HCT116 (cell line): Measurements from ENCODE around the gene SPAG8. TPM values are rescaled to one million over a fixed set of nuclear protein-coding genes. Genes with fewer than 3 reads are reported as not detected.

Experiments
- ATAC-seq: fragments of 200-7000 bp; cut with Tn5 transposase; 2 replicates; pipeline ENCODE4 v1.9.1; 2020; ENCODE audit warnings: mild to moderate bottlenecking, moderate library complexity
- BruUV-seq: library from RNA; stranded (reverse); fragments of 400-500 nt; replicated peaks from 2 replicates; lab custom pipeline; 2021; lab: Mats Ljungman, UMichigan
- CTCF ChIA-PET: fragments of 300-600 bp; sonication (Branson Sonifier 250); formaldehyde crosslinking; loops from one replicate; lab custom pipeline; 2021; ENCODE audit warnings: antibody characterized with exemption; lab: Charles Lee
- POLR2A ChIA-PET: fragments of 300-600, 350-600 bp; sonication (Branson Sonifier 250); formaldehyde crosslinking; loops from one replicate; lab custom pipeline; 2021; ENCODE audit warnings: antibody characterized with exemption; lab: Charles Lee
- RAD21 ChIA-PET, 2 experiments: fragments of 300-600 bp; sonication (Branson Sonifier 250); formaldehyde crosslinking; loops; one replicate each; lab custom pipeline; 2023; ENCODE audit warnings: low total read pairs in 2 of 2; ENCODE audit not compliant: uncharacterized antibody in 2 of 2, unreplicated experiment in 2 of 2, low non-redundant PET in 1 of 2; lab: Charles Lee
- DNase-seq: peaks from one replicate; pipeline ENCODE4 v3.0.0-alpha.2; 2010; ENCODE audit warnings: low read depth, low spot score
- H2AFZ ChIP-seq: fragments of 200-600 bp; shearing (Covaris generic), sonication (generic); 2 replicates; pipeline ENCODE4 v1.6.1; 2017; ENCODE audit warnings: low read depth, mixed run types, mixed read lengths, antibody characterized with exemption, low read length; ENCODE audit not compliant: poor library complexity, severe bottlenecking
- H3K27ac ChIP-seq: 2 replicates; pipeline ENCODE4 v1.5.1; 2012; ENCODE audit warnings: low read depth, low read length
- H3K27me3 ChIP-seq: fragments of 200-600 bp; sonication (generic); 2 replicates; pipeline ENCODE4 v1.6.1; 2016; ENCODE audit warnings: mixed run types, low read length, mixed read lengths; ENCODE audit not compliant: insufficient read depth
- H3K36me3 ChIP-seq, 2 experiments: fragments of 200-500 bp in 1 of 2; fragments of 200-600 bp in 1 of 2; sonication (Bioruptor generic) in 1 of 2; sonication (generic) in 1 of 2; 2 replicates each; pipeline versions ENCODE4 v1.5.1 to v1.6.1; 2014 to 2016; ENCODE audit warnings: low read length in 2 of 2, inconsistent platforms in 1 of 2, mixed read lengths in 1 of 2, mixed run types in 1 of 2; ENCODE audit not compliant: insufficient read depth in 2 of 2, control insufficient read depth in 1 of 2
- H3K4me1 ChIP-seq, 2 experiments: fragments of 200-600 bp in 1 of 2; sonication (generic) in 1 of 2; 2 replicates each; pipeline versions ENCODE4 v1.5.1 to v1.6.1; 2012 to 2017; ENCODE audit warnings: low read length in 2 of 2, inconsistent platforms in 1 of 2, mild to moderate bottlenecking in 1 of 2, mixed read lengths in 1 of 2, mixed run types in 1 of 2, moderate library complexity in 1 of 2; ENCODE audit not compliant: insufficient read depth in 2 of 2, control insufficient read depth in 1 of 2
- H3K4me2 ChIP-seq: fragments of 200-600 bp; sonication (generic); 2 replicates; pipeline ENCODE4 v1.6.1; 2017; ENCODE audit warnings: mixed run types, low read length, mixed read lengths
- H3K4me3 ChIP-seq, 2 experiments: fragments of 200-600 bp in 1 of 2; sonication (generic) in 1 of 2; replicated peaks in 1 of 2; 2 replicates each; pipeline ENCODE4 v1.5.1; 2011 to 2016; ENCODE audit warnings: low read length in 2 of 2, control low read depth in 1 of 2, low read depth in 1 of 2, mild to moderate bottlenecking in 1 of 2, mixed read lengths in 1 of 2, mixed run types in 1 of 2
- H3K79me2 ChIP-seq: fragments of 200-600 bp; sonication (generic); 2 replicates; pipeline ENCODE4 v1.6.1; 2017; ENCODE audit warnings: mild to moderate bottlenecking, mixed run types, low read length, moderate library complexity, mixed read lengths; ENCODE audit not compliant: insufficient read depth
- H3K9ac ChIP-seq: fragments of 200-600 bp; sonication (generic); 2 replicates; pipeline ENCODE4 v1.6.1; 2016; ENCODE audit warnings: low read length, mixed read lengths
- H3K9me2 ChIP-seq: fragments of 200-600 bp; sonication (generic), shearing (Covaris generic); 2 replicates; pipeline ENCODE4 v1.6.1; 2017; ENCODE audit warnings: mixed run types, mild to moderate bottlenecking, moderate library complexity; ENCODE audit not compliant: insufficient read depth
- H3K9me3 ChIP-seq, 2 experiments: fragments of 200-500 bp in 1 of 2; fragments of 200-600 bp in 1 of 2; sonication (Bioruptor generic) in 1 of 2; sonication (generic) in 1 of 2; 2 replicates each; pipeline ENCODE4 v1.6.1; 2014 to 2017; ENCODE audit warnings: low read length in 2 of 2, mixed read lengths in 2 of 2, inconsistent platforms in 1 of 2, low read depth in 1 of 2, mild to moderate bottlenecking in 1 of 2, mixed run types in 1 of 2, moderate library complexity in 1 of 2; ENCODE audit not compliant: control insufficient read depth in 1 of 2, insufficient read depth in 1 of 2
- H4K20me1 ChIP-seq: fragments of 200-600 bp; sonication (generic), shearing (Covaris generic); 2 replicates; pipeline ENCODE4 v1.6.1; 2017; ENCODE audit warnings: mixed run types, mild to moderate bottlenecking, moderate library complexity; ENCODE audit not compliant: insufficient read depth
- ATF3 ChIP-seq: IDR thresholded peaks from 2 replicates; pipeline ENCODE4 v1.6.1; 2012
- CBX3 ChIP-seq: IDR thresholded peaks from 2 replicates; pipeline ENCODE4 v1.6.1; 2012; ENCODE audit warnings: low read depth
- CEBPB ChIP-seq: IDR thresholded peaks from 2 replicates; pipeline ENCODE4 v1.6.1; 2012; ENCODE audit warnings: low read depth
- CTCF ChIP-seq, 3 experiments: fragments of 200-600 bp in 1 of 3; sonication (generic) in 1 of 3; IDR thresholded peaks in 2 of 3; conservative IDR thresholded peaks in 1 of 3; 2 replicates each; pipeline ENCODE4 v1.5.1; 2012 to 2017; ENCODE audit warnings: low read depth in 2 of 3, low read length in 2 of 3, antibody characterized with exemption in 1 of 3, borderline replicate concordance in 1 of 3, control low read depth in 1 of 3, mild to moderate bottlenecking in 1 of 3, mixed read lengths in 1 of 3, mixed run types in 1 of 3, moderate library complexity in 1 of 3; ENCODE audit not compliant: insufficient read depth in 1 of 3
- EGR1 ChIP-seq: IDR thresholded peaks from 2 replicates; pipeline ENCODE4 v1.6.1; 2012; ENCODE audit warnings: low read depth
- ELF1 ChIP-seq: IDR thresholded peaks from 2 replicates; pipeline ENCODE4 v1.6.1; 2012; ENCODE audit warnings: low read depth, borderline replicate concordance
- EZH2phosphoT487 ChIP-seq: fragments of 200-600 bp; IDR thresholded peaks from 2 replicates; pipeline ENCODE4 v1.6.1; 2018; ENCODE audit warnings: antibody characterized with exemption, borderline replicate concordance
- FOSL1 ChIP-seq: IDR thresholded peaks from 2 replicates; pipeline ENCODE4 v1.6.1; 2012; ENCODE audit warnings: low read depth
- JUND ChIP-seq: IDR thresholded peaks from 2 replicates; pipeline ENCODE4 v1.6.1; 2012
- MAX ChIP-seq: IDR thresholded peaks from 2 replicates; pipeline ENCODE4 v1.6.1; 2012
- POLR2A ChIP-seq: IDR thresholded peaks from 2 replicates; pipeline ENCODE4 v1.7.0; 2011; ENCODE audit warnings: borderline replicate concordance; ENCODE audit not compliant: insufficient read depth, insufficient read length; ENCODE audit errors: extremely low read depth
- RAD21 ChIP-seq: IDR thresholded peaks from 2 replicates; pipeline ENCODE4 v1.6.1; 2012; ENCODE audit warnings: low read depth, mild to moderate bottlenecking
- SP1 ChIP-seq: IDR thresholded peaks from 2 replicates; pipeline ENCODE4 v1.6.1; 2012; ENCODE audit warnings: low read depth
- SRF ChIP-seq: IDR thresholded peaks from 2 replicates; pipeline ENCODE4 v1.6.1; 2012; ENCODE audit warnings: low read depth
- TCF7L2 ChIP-seq: IDR thresholded peaks from 2 replicates; pipeline ENCODE4 v1.7.0; 2011; ENCODE audit warnings: borderline replicate concordance, inconsistent platforms; ENCODE audit not compliant: insufficient read depth, insufficient read length; ENCODE audit errors: extremely low read depth
- YY1 ChIP-seq: IDR thresholded peaks from 2 replicates; pipeline ENCODE4 v1.6.1; 2011; ENCODE audit warnings: low read length, low read depth, moderate library complexity, mild to moderate bottlenecking; ENCODE audit not compliant: insufficient replicate concordance; ENCODE audit errors: extremely low read depth
- ZBTB33 ChIP-seq: IDR thresholded peaks from 2 replicates; pipeline ENCODE4 v1.6.1; 2011; ENCODE audit warnings: mild to moderate bottlenecking, low read length, moderate library complexity; ENCODE audit not compliant: insufficient replicate concordance; ENCODE audit errors: extremely low read depth
- ZFX ChIP-seq: fragments of 450-650 bp; IDR thresholded peaks from 2 replicates; pipeline ENCODE4 v1.6.1; 2017
- ZNF274 ChIP-seq: fragments of 200-500 bp; sonication (Bioruptor generic); IDR thresholded peaks from 2 replicates; pipeline ENCODE4 v1.6.1; 2014; ENCODE audit warnings: mild to moderate bottlenecking, low read depth, low read length, inconsistent platforms
- intact Hi-C: fragments of 100-400 bp; cut with micrococcal nuclease; formaldehyde crosslinking; loops from 2 replicates; pipeline ENCODE4 v1.10.0; 2022
- total RNA-seq: library from RNA; stranded (reverse); gene quantifications from one replicate; pipeline ENCODE4 v1.2.1, GENCODE V29; 2021; ENCODE audit not compliant: unreplicated experiment

The SPAG8 gene
- total RNA-seq, 1 experiment from 2014 or later, result 0.39 TPM

- TF ChIP-seq CTCF (IDR thresholded peaks at IDR 0.05 in 2 of 3, conservative IDR thresholded peaks at IDR 0.05 in 1 of 3; ENCODE audit: borderline replicate concordance in 1 of 3, insufficient read depth in 1 of 3, low read depth in 2 of 3, low read length in 2 of 3), result no peak
- no peak for TF ChIP-seq POLR2A
- TF ChIP-seq TCF7L2, result no peak
- TF ChIP-seq ZFX, result no peak
- no peak for TF ChIP-seq MAX
Measured at GRCh38 chr9:35842020-35842745, 30.1 kb upstream of the SPAG8 start (continued).

- no TSS peak for BruUV-seq
- POLR2A ChIA-PET, result no interaction called here
- CTCF ChIA-PET, result no interaction called here
- TF ChIP-seq TCF7L2 (no peak), CBX3 (no peak), FOSL1 (no peak), ZFX (no peak), EZH2phosphoT487 (no peak), RAD21 (no peak), ATF3 (no peak), EGR1 (no peak), POLR2A (no peak), ZNF274 (no peak), SP1 (no peak), JUND (no peak), SRF (no peak), ZBTB33 (no peak), ELF1 (no peak), CEBPB (no peak), YY1 (no peak)
Measured at GRCh38 chr9:35841645-35841900, 29.5 kb upstream of the SPAG8 start.

More at GRCh38 chr9:35841645-35841900, 29.5 kb upstream of the SPAG8 start:
- ATAC-seq (no peak), DNase-seq (no peak)
- Histone ChIP-seq H3K9me2 (no peaks in the 10 kb centered on the region), H3K4me1 (peaks cover 0 to 13% of the 10 kb centered on the region in 2 experiments; a peak in 2 of 4 replicates), H3K36me3 (no peaks in the 10 kb centered on the region), H4K20me1 (no peaks in the 10 kb centered on the region), H3K79me2 (no peaks in the 10 kb centered on the region), H3K27me3 (no peaks in the 10 kb centered on the region), H3K27ac (no peak overlapping the region), H2AFZ (no peak overlapping the region), H3K4me2 (no peak overlapping the region), H3K9ac (no peak overlapping the region), H3K9me3 (no peaks in the 10 kb centered on the region), H3K4me3 (no peak overlapping the region)
- RAD21 ChIA-PET, result no interaction called here
- intact Hi-C loops, result no loop called here
